Posterior cingulate gyrus (tissue), 11 donors: ENCODE results near the gene ZBTB7B.

Experiments
- DNase-seq, 10 donors: peaks; one replicate each; pipeline versions ENCODE4 v3.0.0 to v3.0.0-alpha.2; 2020 to 2021; ENCODE audit warnings: mixed read lengths in 3 of 10
- intact Hi-C: fragments of 100-400 bp; cut with DNase I; formaldehyde crosslinking; loops from one replicate; pipeline ENCODE4 v1.15.1; 2023

ZBTB7B gene

DNA sequence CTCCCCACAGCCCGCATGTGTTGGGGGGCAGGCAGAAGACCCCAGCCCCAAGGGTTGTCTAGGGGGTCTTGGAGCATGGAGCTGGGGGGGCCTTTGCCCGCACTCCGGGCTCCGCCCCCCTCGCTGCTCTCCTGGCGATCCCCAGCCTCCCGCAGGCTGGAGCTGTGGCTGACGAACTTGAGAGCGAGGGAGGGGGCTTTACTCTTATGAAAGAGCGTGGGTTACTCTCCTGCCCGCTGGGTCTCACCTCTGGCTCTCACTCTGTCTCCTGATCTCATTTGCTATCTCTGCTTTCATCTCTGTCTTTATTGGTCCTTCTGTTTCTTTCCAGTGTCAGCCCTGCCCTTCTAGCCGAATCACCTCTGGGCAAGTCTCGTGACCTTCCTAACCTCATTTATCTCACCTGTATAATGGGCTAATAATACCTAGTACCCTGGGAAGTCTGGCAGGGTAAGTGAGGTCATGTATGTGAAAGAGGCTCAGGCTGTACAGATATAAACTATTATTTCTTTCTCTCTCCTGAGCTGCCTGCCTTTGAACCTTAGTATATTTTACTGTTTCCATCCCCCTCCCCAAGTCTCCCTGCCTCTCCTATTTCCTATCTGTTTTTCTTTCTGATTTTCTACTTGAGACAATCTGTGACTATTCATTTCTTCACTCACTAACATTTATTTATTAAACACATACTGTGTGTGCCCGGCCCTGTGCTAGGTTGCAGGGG lies 61.7 kb downstream of the ZBTB7B start:
- DNase-seq: no peak
- intact Hi-C loops: loop anchor here (5.0 to 10.0 kb wide), 3 partner anchors 397 to 509 kb away; partner anchors contain the start of genes ADAR and UBE2Q1

DNA sequence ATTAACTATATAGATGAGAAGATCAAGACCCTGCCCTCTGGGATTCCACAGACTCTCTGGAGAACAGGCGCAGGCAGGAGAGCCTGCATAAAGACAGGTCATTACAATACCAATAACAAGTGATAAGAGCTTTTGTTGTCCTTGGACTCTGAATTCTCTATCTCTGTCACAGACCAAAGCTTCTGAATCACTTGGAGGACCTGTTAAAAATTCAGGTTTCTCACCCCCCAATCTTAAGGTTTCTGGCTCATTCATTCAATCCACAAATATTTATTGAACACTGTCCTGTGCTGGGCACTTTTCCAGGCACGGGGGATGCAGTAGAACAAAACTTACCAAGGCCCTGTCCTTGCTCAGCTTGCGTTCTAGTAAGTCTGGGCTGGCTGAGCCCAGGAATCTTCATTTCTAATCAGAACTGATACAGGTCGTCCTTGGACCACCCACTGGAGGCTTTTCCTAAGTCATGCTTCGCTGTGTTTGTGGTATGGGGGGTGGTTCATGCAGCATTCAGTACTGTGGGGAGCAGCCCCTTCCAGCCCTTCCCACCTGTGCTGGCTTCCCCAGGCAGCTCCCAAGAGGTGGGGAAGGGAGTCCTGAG lies 62.3 kb downstream of the ZBTB7B start:
- intact Hi-C loops: loop anchor here (5.0 to 10.0 kb wide), 3 partner anchors 398 to 510 kb away; partner anchors contain the start of genes ADAR and UBE2Q1
- DNase-seq: peak in 1 of 10 donors; percentile 53

DNA sequence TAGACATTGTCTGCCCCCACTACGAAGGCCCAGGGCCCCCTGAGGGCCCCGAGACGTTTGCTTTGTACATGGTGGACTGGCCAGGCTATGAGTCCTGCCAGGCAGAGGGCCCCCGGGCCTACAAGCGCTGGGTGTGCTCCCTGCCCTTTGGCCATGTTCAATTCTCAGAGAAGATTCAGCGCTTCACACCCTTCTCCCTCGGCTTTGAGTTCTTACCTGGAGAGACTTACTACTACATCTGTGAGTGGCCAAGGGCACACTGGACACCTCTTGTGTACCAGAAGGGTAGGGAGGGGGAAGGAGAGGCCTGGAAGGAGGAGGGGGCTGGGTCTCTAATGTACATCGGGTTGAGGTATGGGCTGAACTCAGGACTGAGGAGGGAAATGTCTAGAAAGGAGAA lies 64.2 kb downstream of the ZBTB7B start:
- intact Hi-C loops: loop anchor here (10.0 kb wide), 1 partner anchor 512 kb away; the partner anchor contains the start of gene UBE2Q1
- DNase-seq: no peak
